ENCODE measurements around the gene PLCB4.

Gene PLCB4

GRCh38 chr20:9360431-9360830 lies 291.5 kb downstream of the PLCB4 start:
- no peaks in the 10 kb centered on the region for H3K79me2 ChIP-seq (ENCODE audit: insufficient read depth, low read length)
- H3K36me3 ChIP-seq (ENCODE audit: low read length), result no peaks in the 10 kb centered on the region
- no peak overlapping the region for H3K4me3 ChIP-seq (ENCODE audit: insufficient read depth, low read length, poor library complexity, severe bottlenecking)
- no peak overlapping the region for H3K4me2 ChIP-seq (ENCODE audit: low read depth, low read length, poor library complexity, severe bottlenecking)
- H3K9me2 ChIP-seq (replicated peaks; ENCODE audit: insufficient read depth, low read length), result no peaks in the 10 kb centered on the region
- peaks cover 3% of the 10 kb centered on the region; the same call in 1 of the 2 replicates for H3K27me3 ChIP-seq (ENCODE audit: low read length)
- H2AFZ ChIP-seq (ENCODE audit: low read depth, low read length, severe bottlenecking), result no peak overlapping the region
- no peaks in the 10 kb centered on the region for H3F3A ChIP-seq (ENCODE audit: insufficient read depth)
- H3K9ac ChIP-seq (ENCODE audit: low read length), result no peak overlapping the region
- no peaks in the 10 kb centered on the region for H3K9me3 ChIP-seq (ENCODE audit: insufficient read depth, low read length)
- H4K20me1 ChIP-seq (ENCODE audit: low read depth, low read length), result no peaks in the 10 kb centered on the region
- TF ChIP-seq, protein P1, sequence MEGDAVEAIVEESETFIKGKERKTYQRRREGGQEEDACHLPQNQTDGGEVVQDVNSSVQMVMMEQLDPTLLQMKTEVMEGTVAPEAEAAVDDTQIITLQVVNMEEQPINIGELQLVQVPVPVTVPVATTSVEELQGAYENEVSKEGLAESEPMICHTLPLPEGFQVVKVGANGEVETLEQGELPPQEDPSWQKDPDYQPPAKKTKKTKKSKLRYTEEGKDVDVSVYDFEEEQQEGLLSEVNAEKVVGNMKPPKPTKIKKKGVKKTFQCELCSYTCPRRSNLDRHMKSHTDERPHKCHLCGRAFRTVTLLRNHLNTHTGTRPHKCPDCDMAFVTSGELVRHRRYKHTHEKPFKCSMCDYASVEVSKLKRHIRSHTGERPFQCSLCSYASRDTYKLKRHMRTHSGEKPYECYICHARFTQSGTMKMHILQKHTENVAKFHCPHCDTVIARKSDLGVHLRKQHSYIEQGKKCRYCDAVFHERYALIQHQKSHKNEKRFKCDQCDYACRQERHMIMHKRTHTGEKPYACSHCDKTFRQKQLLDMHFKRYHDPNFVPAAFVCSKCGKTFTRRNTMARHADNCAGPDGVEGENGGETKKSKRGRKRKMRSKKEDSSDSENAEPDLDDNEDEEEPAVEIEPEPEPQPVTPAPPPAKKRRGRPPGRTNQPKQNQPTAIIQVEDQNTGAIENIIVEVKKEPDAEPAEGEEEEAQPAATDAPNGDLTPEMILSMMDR (IDR thresholded peaks at IDR 0.05; ENCODE audit: insufficient read depth, low read length, poor library complexity, severe bottlenecking), result no peak
- no peak for TF ChIP-seq EZH2phosphoT487 (conservative IDR thresholded peaks at IDR 0.05; ENCODE audit: low read length)
- no peak overlapping the region for H3K27ac ChIP-seq (ENCODE audit: low read depth, low read length)

DNA sequence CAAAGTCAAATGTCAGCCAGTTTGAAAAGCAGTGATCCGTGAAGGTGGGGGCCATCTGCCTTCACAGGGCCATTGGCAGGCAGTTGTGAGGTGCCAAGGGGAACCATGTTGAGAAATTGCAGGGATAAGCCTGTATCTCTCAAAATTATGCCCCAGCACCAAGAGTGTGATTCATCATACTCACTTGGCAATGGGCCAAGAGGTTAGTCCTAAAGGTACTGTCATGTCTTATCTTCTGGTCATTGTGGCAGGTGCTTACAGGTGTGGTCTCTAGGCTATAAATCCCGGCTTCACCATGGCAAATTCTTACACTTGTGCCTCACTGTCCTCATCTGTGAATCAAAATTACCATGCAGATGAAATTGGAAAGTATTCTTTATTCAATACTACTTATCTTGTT lies 294.8 kb downstream of the PLCB4 start:
- TF ChIP-seq, protein P1 (IDR thresholded peaks at IDR 0.05; ENCODE audit: insufficient read depth, low read length, poor library complexity, severe bottlenecking), result no peak
- TF ChIP-seq EZH2phosphoT487 (conservative IDR thresholded peaks at IDR 0.05; ENCODE audit: low read length), result no peak
- H4K20me1 ChIP-seq (ENCODE audit: low read depth, low read length), result no peaks in the 10 kb centered on the region
- peaks cover 3% of the 10 kb centered on the region; the same call in 1 of the 2 replicates for H3K27me3 ChIP-seq (ENCODE audit: low read length)
- no peak overlapping the region for H3K4me2 ChIP-seq (ENCODE audit: low read depth, low read length, poor library complexity, severe bottlenecking)
- no peaks in the 10 kb centered on the region for H3F3A ChIP-seq (ENCODE audit: insufficient read depth)
- no peak overlapping the region for H3K4me3 ChIP-seq (ENCODE audit: insufficient read depth, low read length, poor library complexity, severe bottlenecking)
- no peaks in the 10 kb centered on the region for H3K79me2 ChIP-seq (ENCODE audit: insufficient read depth, low read length)
- no peak overlapping the region for H3K27ac ChIP-seq (ENCODE audit: low read depth, low read length)
- H3K36me3 ChIP-seq (ENCODE audit: low read length), result no peaks in the 10 kb centered on the region
- no peaks in the 10 kb centered on the region for H3K9me3 ChIP-seq (ENCODE audit: insufficient read depth, low read length)
- no peaks in the 10 kb centered on the region for H3K9me2 ChIP-seq (replicated peaks; ENCODE audit: insufficient read depth, low read length)
- no peak overlapping the region for H2AFZ ChIP-seq (ENCODE audit: low read depth, low read length, severe bottlenecking)
- H3K9ac ChIP-seq (ENCODE audit: low read length), result no peak overlapping the region

- Histone ChIP-seq H3K4me2 (ENCODE audit: low read depth, low read length, poor library complexity, severe bottlenecking) (no peak overlapping the region), H3K9me2 (replicated peaks; ENCODE audit: insufficient read depth, low read length) (no peaks in the 10 kb centered on the region), H3K79me2 (ENCODE audit: insufficient read depth, low read length) (no peaks in the 10 kb centered on the region), H3K9me3 (ENCODE audit: insufficient read depth, low read length) (no peaks in the 10 kb centered on the region), H3K36me3 (ENCODE audit: low read length) (no peaks in the 10 kb centered on the region), H3K27ac (ENCODE audit: low read depth, low read length) (no peak overlapping the region), H3K27me3 (ENCODE audit: low read length) (no peaks in the 10 kb centered on the region), H3K9ac (ENCODE audit: low read length) (no peak overlapping the region), H3F3A (ENCODE audit: insufficient read depth) (no peaks in the 10 kb centered on the region), H4K20me1 (ENCODE audit: low read depth, low read length) (no peaks in the 10 kb centered on the region), H2AFZ (ENCODE audit: low read depth, low read length, severe bottlenecking) (no peak overlapping the region), H3K4me3 (ENCODE audit: insufficient read depth, low read length, poor library complexity, severe bottlenecking) (no peak overlapping the region)
- no peak for TF ChIP-seq EZH2phosphoT487 (conservative IDR thresholded peaks at IDR 0.05; ENCODE audit: low read length)
- TF ChIP-seq, protein P1 (IDR thresholded peaks at IDR 0.05; ENCODE audit: insufficient read depth, low read length, poor library complexity, severe bottlenecking), result no peak
Measured at GRCh38 chr20:9367328-9367727, 298.4 kb downstream of the PLCB4 start.

All from SU-DHL-6 (cell line).